ENCODE data around the gene ABCC1. TPM values are rescaled to one million over a fixed set of nuclear protein-coding genes. Genes with fewer than 3 reads are reported as not detected.

ABCC1 gene
- total RNA-seq, 1 donor from 2014 or later: 38.7 TPM

- Mint-ChIP-seq H3K27ac (ENCODE audit: unreplicated experiment) (no peak overlapping the region), H3K36me3 (ENCODE audit: low read depth) (peaks cover 8% of the 10 kb centered on the region)
Measured at GRCh38 chr16:16141141-16141540, 191.7 kb downstream of the ABCC1 start.

GRCh38 chr16:16141784-16142396, 192.5 kb downstream of the ABCC1 start:
- peaks cover 8% of the 10 kb centered on the region for H3K36me3 Mint-ChIP-seq (ENCODE audit: low read depth)
- no peak overlapping the region for H3K4me3 Mint-ChIP-seq
- H3K9me3 Mint-ChIP-seq: no peaks in the 10 kb centered on the region
- no peaks in the 10 kb centered on the region for H3K27me3 Mint-ChIP-seq (ENCODE audit: low read depth)
- no peak overlapping the region for H3K27ac Mint-ChIP-seq (ENCODE audit: unreplicated experiment)
- no peaks in the 10 kb centered on the region for H3K4me1 Mint-ChIP-seq
- no peak for DNase-seq (ENCODE audit: low read depth, low spot score)
- TF ChIP-seq CTCF (conservative IDR thresholded peaks at IDR 0.05): no peak

More at GRCh38 chr16:16141141-16141540, 191.7 kb downstream of the ABCC1 start:
- no peaks in the 10 kb centered on the region for H3K27me3 Mint-ChIP-seq (ENCODE audit: low read depth)
- no peak overlapping the region for H3K4me3 Mint-ChIP-seq
- no peak for TF ChIP-seq CTCF (conservative IDR thresholded peaks at IDR 0.05)
- no peaks in the 10 kb centered on the region for H3K9me3 Mint-ChIP-seq
- H3K4me1 Mint-ChIP-seq: no peaks in the 10 kb centered on the region
- DNase-seq (ENCODE audit: low read depth, low spot score): no peak

- peaks cover 8% of the 10 kb centered on the region for H3K36me3 Mint-ChIP-seq (ENCODE audit: low read depth)
- no peak for DNase-seq (ENCODE audit: low read depth, low spot score)
- peak; percentile 48 for TF ChIP-seq CTCF (conservative IDR thresholded peaks at IDR 0.05)
- no peaks in the 10 kb centered on the region for H3K9me3 Mint-ChIP-seq
- no peaks in the 10 kb centered on the region for H3K4me1 Mint-ChIP-seq
- H3K27ac Mint-ChIP-seq (ENCODE audit: unreplicated experiment): no peak overlapping the region
- H3K4me3 Mint-ChIP-seq: no peak overlapping the region
- H3K27me3 Mint-ChIP-seq (ENCODE audit: low read depth): no peaks in the 10 kb centered on the region
Measured at GRCh38 chr16:16143038-16143763, 193.8 kb downstream of the ABCC1 start.

GRCh38 chr16:16143931-16144330, 194.5 kb downstream of the ABCC1 start:
- Mint-ChIP-seq H3K36me3 (ENCODE audit: low read depth) (peaks cover 8% of the 10 kb centered on the region), H3K27ac (ENCODE audit: unreplicated experiment) (no peak overlapping the region), H3K4me3 (no peak overlapping the region), H3K27me3 (ENCODE audit: low read depth) (no peaks in the 10 kb centered on the region), H3K9me3 (no peaks in the 10 kb centered on the region), H3K4me1 (no peaks in the 10 kb centered on the region)
- TF ChIP-seq CTCF (conservative IDR thresholded peaks at IDR 0.05): no peak
- no peak for DNase-seq (ENCODE audit: low read depth, low spot score)

- Mint-ChIP-seq H3K27ac (ENCODE audit: unreplicated experiment) (no peak overlapping the region), H3K4me1 (no peaks in the 10 kb centered on the region), H3K9me3 (no peaks in the 10 kb centered on the region), H3K27me3 (ENCODE audit: low read depth) (no peaks in the 10 kb centered on the region), H3K36me3 (ENCODE audit: low read depth) (peaks cover 8% of the 10 kb centered on the region), H3K4me3 (no peak overlapping the region)
- TF ChIP-seq CTCF (conservative IDR thresholded peaks at IDR 0.05): no peak
- no peak for DNase-seq (ENCODE audit: low read depth, low spot score)
Measured at GRCh38 chr16:16144416-16144815, 195.0 kb downstream of the ABCC1 start.

Data from neural crest cell (in vitro differentiated cells).